HG03520 (cell line): ENCODE data around the gene UVSSA.
"Not testable (repeated sequence)": the region's sequence is repeated elsewhere in the genome, so short reads cannot be mapped to it uniquely, and the experiment has no call there.

Experiments
- ATAC-seq: cut with Tn5 transposase; IDR thresholded peaks from one replicate; pipeline ENCODE4 v1.9.1; 2021; ENCODE audit warnings: mild to moderate bottlenecking, moderate library complexity; ENCODE audit not compliant: unreplicated experiment

UVSSA gene

DNA sequence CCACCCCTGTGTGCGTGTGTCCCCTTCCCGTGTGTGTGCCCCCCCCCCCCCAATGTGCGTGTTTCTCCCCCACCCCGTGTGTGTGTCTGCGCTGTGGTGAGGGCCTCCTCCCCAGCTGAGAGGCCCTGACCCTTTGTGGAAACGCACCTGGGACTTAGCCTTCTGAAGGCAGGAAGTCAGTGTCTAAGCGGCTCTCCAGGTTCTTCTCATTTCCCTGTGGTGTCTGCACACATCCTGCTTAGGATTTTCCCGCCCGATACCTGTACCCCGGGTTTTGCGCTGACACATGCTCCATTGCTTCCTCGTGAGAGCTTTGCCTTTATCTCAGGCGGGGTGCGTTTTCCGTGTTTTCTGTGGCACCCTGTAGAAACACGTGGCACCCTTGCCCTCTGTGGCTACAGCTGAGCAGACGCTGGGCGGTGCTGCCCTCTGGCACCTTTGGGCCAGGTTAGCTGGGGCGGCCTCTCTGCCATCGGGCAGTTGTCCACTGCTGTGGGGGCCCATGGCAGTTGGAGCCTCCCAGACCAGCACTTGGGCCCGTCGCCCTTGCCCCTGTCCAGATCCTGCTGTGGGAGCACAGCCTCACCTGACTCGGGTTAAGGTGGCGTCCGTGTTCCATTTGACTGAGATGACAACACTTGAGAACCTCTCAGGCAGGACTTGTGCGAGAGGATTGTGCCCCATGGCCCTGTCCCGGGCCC is 31.0 kb upstream of the UVSSA start:
- no peak for ATAC-seq

DNA sequence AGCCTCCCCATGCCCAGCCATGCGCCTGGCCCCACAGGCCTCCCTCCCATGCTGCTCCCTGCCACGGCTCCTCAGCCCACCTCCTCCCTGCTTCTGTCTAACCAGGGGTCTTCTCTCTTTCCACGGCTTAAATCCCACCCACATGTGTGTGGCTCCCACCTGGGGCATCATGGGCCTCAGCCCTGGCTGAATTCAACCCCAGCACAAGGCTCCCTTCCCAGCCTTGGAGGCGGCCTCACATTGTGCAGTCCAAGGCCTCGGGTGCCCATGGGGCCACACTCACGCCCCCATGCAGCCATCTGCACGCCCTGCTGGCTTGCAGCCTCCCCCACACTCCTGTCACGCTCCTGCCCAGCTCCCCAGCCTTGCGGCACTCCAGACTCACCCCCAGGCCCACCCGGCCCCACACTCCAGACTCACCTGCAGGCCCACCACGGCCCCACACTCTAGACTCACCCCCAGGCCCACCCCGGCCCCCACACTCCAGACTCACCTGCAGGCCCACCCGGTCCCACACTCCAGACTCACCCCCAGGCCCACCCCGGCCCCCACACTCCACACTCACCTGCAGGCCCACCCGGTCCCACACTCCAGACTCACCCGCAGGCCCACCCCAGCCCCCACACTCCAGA is 30.4 kb upstream of the UVSSA start:
- no peak for ATAC-seq

DNA sequence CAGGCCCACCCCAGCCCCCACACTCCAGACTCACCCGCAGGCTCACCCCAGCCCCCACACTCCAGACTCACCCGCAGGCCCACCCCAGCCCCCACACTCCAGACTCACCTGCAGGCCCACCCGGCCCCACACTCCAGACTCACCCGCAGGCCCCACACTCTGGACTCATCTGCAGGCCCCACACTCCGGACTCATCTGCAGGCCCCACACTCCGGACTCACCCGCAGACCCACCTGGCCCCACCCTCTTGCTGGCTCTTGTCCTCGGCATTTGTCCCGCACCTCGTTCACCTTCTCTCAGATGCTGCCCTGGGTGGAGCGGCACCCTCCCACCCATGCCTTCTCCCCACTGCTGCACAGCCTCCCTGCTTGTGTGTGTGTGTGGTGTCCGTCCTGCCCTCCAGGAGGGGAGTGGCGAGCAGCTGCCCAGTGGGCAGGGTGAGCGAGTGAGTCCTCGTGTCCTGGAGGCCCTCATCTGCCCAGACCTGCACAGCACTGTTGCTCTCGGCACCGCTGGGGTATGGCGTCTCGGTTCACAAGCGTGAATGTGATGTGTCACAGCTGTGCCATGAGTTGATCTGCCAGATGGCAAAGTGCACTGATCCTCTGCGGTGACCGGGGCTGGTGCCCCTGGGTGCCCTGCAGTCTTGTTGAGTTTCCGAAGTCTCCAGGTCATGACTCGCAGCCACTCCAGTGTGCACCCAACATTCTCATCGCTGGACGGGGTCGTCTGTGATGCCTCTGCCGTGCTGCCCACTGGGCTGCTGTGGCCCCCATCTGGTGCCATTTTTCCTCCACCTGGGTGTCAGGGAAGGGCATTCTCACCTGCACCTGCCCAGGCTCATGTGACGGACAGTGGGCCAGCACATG is 29.6 kb upstream of the UVSSA start:
- ATAC-seq: no peak

DNA sequence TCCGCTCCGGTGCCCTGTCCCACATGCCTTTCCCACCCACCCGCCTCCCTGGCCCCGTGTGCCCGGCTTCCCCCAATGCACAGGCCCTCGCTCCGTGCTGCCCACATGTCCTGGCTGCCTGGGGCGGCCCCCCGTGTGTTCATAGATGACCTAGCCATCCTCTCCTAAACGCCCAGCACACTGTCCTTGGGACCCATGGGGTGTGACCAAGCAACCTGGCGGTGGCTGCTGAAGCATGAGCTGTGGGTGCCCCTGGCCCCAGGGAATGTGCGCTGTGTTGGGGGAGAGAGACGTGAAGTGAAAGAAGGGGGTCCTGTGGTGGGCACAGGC is 29.0 kb upstream of the UVSSA start:
- no peak for ATAC-seq

DNA sequence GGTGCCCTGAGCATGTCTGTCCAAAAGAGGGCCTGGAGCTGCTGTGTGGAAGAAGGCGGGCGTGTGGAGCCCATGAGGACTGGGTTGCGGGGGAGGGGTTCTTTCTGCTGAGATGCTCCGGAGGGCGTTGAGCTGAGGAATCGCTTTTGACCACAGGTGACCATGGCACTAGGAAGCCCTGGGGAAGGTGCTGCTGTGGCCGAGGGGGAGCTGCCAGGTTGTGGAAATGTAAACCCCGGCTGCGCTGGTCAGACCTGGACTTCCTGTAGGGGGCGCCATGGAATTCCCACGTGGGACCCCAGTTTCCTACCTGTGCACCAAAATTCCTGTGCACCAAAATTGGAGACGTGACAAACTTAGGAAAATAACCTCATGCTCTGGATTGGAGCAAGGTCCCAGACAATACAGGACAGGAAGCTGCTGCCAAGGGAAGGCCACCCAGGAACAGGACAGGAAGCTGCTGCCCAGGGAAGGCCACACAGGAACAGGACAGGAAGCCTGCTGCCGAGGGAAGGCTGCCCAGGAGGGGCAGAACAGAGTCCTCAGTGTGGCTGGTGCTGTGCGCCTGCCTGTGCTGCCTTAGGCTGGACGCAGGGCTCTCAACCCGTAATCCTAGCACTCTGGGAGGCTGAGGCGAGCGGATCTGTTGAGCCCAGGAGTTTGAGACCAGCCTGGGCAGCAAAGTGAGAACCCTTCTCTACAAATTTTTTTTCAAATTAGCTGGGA is 28.4 kb upstream of the UVSSA start:
- no peak for ATAC-seq

DNA sequence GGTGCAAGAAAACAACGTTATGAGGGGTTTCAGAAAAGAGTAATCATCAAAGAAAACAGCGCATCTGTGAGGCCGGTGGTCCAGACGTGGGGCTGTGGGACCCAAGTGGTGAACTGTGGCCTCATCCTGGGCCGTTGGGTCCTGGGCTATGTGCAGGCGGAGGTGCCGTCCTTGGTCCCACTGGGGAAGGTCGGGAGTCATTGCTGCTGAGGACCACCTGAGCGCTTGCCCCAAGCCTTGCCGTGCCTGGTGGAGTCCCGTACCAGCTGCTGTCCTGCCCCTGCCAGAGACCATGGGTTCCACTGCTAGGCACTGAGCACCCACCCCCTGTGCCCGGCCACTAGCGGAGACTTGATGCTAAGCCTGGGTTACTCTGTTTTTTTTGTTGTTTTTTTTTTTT is 25.5 kb upstream of the UVSSA start:
- no peak for ATAC-seq

DNA sequence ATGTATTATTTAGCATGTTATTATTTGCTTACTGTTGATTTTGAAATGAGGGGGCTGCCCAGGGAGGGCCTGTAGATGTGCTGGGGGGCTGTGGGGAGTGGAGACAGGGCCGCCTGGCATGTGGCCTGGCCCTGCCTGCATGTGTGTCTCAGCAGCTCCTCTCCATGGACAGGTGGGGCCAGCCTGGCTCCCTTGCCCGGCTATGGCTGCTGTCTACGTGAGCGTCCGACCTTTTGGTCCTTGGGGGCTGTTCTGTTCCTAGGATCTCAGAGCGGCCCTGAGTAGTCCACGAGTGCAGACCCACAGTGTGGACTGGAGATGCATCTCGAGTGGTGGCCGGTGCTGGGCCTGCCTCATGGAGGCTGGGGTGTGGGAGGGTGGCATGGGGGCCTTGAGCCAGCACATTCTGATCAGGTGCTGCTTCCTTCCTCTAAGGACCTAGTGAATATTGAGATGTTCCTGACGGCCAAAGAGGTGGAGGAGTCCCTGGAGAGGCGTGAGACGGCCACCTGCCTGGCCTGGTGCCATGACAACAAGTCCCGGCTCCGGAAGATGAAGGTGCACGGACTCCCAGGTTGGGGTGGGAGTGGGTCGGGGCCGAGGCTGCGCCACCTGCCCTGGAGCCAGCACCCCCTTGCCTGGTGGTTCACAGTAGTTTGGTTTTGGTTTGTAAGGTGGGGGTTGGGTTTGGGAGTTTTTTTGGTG is 24.9 kb upstream of the UVSSA start:
- no peak for ATAC-seq

DNA sequence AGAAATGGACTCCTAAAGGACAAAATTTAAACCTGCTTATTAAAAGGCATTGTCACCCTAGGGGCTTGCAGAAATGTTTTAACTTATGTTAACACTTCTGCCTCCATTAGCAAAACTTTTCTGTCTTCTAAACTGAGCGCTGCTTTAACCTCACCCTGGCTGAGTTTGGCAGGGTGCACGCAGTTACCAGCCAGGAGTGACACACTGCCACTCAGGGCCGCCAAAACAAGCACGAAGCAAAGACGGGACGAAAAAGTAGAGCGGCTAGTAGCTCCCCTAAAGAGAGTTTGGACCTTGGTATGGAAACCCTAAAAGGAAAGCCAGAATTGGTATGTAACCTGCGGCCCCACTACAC is 23.8 kb upstream of the UVSSA start:
- no peak for ATAC-seq

DNA sequence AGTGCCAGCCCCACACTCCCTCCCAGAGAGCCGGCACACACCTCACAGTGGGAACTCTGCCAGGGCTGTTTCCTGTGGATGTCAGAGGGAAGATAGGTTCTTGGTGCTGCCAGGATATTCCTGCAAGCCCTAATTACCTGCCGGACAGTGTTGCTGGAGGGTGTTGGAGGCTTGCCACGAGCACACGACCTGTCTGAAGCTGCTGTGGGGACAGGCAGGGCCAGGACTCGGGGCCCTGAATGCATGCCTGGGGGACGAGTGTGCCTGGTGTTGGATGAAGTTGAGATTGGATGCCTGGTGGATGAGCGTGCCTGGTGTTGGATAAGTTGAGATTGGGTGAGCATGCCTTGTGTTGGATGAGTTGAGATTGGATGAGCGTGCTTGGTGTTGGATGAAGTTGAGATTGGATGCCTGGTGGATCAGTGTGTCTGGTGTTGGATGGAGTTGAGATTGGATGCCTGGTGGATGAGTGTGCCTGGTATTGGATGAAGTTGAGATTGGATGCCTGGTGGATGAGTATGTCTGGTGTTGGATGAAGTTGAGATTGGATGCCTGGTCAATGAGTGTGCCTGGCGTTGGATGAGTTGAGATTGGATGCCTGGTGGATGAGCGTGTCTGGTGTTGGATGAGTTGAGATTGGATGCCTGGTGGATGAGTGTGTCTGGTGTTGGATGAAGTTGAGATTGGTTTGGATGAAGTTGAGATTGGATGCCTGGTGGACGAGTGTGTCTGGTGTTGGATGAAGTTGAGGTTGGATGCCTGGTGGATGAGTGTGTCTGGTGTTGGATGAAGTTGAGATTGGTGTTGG is 23.2 kb upstream of the UVSSA start:
- ATAC-seq: no peak

DNA sequence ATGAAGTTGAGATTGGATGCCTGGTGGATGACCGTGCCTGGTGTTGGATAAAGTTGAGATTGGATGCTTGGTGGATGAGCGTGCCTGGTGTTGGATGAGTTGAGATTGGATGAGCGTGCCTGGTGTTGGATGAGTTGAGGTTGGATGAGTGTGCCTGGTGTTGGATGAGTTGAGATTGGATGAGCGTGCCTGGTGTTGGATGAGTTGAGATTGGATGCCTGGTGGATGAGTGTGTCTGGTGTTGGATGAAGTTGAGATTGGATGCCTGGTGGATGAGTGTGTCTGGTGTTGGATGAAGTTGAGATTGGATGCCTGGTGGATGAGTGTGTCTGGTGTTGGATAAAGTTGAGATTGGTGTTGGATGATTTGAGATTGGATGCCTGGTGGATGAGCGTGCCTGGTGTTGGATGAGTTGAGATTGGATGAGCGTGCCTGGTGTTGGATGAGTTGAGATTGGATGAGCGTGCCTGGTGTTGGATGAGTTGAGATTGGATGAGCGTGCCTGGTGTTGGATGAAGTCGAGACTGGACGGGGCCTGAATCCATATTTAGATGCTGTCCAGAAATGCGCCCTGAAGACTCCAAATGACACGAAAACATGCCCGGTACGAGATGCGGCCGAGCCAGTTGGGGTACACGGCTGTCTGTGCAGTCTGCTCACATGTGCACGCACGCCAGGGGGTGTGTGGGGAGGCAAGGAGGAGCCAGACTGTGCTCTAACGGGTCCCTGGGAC is 22.4 kb upstream of the UVSSA start:
- ATAC-seq: not testable (repeated sequence)

DNA sequence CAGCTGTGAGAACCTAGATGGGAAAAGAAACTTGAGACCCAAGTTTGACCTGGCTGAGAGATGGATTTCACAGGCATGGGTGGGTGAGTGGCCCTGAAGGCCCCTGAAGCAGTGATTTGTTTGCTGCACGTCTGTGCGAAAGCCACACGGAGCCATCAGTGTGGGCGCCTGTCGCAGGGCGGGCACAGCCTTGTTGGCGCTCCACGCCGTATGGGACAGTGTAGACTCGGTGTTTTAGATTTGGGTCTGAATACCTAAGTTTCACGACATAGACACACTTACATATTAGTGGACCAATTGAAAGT is 21.9 kb upstream of the UVSSA start:
- no peak for ATAC-seq

DNA sequence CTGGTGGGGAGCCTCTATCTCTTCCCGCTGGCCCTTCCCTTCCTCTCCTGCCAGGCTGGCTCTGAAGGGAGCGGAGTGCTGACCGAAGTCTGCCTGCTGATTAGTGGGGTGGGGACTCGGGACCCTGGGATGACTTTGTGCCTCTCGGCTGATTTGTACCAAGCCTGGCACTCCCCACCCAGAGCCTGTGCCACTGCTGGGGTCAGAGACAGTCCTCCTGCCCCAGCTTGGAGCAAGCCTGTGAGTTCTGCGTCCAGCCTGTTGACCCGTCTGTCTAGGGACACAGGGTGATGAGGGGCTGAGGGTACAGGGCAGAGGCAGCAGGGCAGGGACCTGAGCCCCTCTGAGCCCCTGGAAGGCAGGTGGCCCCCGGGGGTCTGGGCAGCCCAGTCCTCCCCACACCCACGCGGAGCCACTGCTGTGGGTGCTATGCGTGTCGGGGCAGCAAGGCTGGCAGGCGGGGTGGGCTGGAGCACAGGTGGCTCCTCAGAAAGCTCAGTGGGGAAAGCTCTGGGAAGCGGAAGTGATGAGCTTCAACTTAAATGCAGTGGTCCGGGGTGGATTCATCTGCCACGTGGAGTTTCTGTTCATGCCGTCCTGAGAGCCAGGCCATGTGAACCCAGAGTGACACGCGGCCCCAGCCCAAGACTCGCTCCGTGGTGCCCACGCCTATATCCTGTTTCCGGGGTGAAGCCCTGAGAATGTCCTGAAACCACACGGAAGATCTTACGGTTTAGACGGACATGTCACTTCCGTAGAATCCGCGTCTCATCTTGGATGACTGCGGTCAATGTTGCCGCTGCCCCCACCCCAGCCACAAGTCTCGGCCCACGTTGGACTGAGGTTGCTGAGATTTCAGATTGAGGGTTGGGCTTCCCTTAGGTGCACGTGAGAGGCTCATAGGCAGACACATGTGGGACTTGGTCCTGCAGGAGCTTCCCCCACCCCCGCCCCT is 21.1 kb upstream of the UVSSA start:
- ATAC-seq: no peak

DNA sequence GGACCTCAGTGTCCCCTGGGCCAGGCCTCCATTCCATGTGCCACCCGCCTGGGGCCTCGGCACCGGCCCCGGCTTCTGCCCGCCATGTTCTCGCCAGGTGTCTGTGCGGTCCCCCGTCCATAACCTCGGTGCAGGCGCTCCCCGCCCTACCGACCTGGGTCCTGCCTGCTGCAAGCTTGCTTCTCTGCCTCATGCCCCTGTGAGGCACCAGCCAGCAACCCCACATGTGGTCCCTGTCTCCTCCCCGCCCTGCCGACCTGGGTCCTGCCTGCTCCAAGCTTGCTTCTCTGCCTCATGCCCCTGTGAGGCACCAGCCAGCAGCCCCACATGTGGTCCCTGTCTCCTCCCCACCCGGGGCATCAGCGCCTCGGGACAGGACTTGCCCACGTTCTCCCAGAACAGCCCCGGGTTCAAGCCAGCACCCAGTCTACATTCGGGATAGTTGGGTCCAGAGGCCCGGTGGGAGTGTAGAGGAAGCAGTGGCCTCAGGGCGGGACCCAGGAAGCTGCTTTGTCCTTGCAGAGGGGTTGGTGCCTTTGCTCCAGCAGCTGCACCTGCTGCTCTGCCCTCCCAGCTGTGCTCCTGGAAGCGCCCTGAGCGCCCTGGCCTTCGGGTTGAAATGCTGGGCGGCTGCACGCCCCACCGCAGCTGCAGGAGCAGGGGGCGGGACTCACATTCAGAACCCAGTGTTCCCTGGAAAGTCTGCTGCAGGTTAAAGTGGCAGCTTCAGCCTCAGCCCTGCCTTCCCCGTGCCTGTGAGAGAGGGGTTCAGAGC is 20.1 kb upstream of the UVSSA start:
- ATAC-seq: no peak

DNA sequence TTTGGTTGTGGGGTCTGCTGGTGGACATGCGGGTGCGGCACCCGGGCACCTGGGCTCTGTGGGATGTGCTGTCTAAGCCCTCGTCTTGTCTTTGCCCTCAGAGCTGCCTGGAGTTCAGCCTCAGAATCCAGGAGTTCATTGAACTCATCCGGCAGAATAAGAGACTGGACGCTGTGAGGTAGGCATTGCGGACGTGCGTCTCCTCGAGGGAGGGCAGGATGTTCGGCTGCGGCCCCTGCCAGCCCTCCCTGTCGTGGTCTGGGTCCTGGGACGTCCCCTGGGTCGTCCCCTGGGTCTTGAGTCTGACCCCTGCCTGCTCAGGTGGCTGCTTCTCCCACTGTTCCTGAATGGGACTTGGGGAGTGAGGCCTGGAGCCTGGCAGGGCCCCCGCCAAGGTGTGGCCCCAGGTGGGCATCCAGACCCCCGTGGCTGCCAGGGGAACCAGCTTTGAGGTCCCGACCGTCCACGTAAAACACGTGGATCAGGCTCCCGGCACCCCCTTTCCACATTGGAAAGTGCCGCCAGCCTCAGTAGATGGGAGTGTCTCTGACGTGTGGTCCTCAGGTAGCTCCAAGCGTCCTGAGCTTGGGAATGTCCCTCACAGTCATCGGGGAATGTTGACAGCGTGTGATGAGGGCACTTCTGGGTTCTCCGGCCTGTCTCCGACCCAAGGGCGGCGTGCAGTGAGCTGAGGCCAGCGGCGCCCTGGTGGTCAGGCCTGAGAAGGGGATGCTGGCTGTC is 19.3 kb upstream of the UVSSA start:
- no peak for ATAC-seq

DNA sequence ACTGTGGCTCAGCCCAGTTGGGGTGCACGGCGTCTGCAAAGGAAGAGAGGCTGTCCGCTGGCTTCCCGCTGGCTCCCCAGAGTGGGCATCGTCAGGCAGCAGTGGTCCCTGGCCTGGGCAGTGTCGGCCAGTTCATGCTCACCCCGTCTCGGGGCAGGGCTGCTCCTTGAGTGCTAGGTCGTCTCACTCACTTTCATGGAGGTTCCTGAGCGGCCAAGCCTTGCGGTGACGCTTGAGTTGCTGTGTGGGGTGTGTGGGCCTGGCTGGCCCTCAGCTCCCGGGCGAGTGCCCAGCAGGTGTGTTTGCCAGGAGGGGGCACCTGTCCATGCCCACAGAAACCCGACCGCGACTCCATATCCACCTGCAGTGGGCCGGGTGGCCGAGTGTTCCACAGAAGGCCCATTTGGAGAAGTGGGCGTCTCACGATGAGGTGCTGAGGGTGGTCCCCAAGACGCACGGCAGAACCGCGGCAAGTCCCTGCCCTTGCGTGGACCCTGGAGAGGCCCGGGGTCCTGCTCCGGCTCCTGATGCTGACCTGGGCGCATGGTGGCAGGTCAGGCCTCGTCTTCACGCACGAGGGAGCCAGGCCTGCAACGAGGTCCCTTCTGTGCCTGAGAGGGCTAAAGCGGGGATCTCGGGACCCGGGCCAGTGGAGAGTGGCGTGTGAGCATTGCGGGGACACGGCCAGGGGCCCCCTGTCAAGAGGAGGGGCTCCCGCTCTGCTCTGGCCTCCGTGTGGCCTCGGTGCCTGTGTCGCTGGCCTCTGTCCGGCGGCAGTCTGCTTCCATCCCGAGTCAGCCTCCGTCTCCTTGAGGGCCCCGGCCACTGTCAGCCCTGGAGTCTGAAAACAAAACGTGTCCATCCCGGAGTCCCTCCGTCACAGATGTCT is 18.5 kb upstream of the UVSSA start:
- ATAC-seq: no peak
